Mesenchymal stem cell (in vitro differentiated cells and primary cell): ENCODE data around the gene PEMT.

Source experiments
- DNase-seq: peaks from one replicate; pipeline ENCODE4 v3.0.0-alpha.2; 2013
- H2AFZ ChIP-seq: one replicate; pipeline ENCODE4 v1.6.1; 2013; ENCODE audit warnings: low read depth, mild to moderate bottlenecking, control low read depth, inconsistent platforms, low read length, moderate library complexity
- H2AK5ac ChIP-seq: 2 replicates; pipeline ENCODE4 v1.6.1; 2013; ENCODE audit warnings: low read length, moderate library complexity, mild to moderate bottlenecking, inconsistent platforms; ENCODE audit not compliant: severe bottlenecking
- H2BK120ac ChIP-seq: one replicate; pipeline ENCODE4 v1.6.1; 2013; ENCODE audit warnings: low read depth, mild to moderate bottlenecking, inconsistent platforms, low read length, moderate library complexity
- H2BK12ac ChIP-seq, 2 experiments: one replicate each; pipeline ENCODE4 v1.6.1; 2013; ENCODE audit warnings: inconsistent platforms in 2 of 2, low read length in 2 of 2, mild to moderate bottlenecking in 2 of 2, moderate library complexity in 2 of 2, control low read depth in 1 of 2
- H2BK15ac ChIP-seq: one replicate; pipeline ENCODE4 v1.6.1; 2013; ENCODE audit warnings: mild to moderate bottlenecking, low read depth, inconsistent platforms; ENCODE audit not compliant: poor library complexity, severe bottlenecking
- H2BK5ac ChIP-seq: 2 replicates; pipeline ENCODE4 v1.6.1; 2013; ENCODE audit warnings: low read depth, mild to moderate bottlenecking, low read length, control low read depth, inconsistent platforms; ENCODE audit not compliant: poor library complexity, severe bottlenecking
- H3K14ac ChIP-seq, 2 experiments: one replicate each; pipeline ENCODE4 v1.6.1; 2013; ENCODE audit warnings: inconsistent platforms in 2 of 2, low read length in 2 of 2, control low read depth in 1 of 2, mild to moderate bottlenecking in 1 of 2, moderate library complexity in 1 of 2
- H3K18ac ChIP-seq, 2 experiments: one replicate each; pipeline ENCODE4 v1.6.1; 2013; ENCODE audit warnings: inconsistent platforms in 2 of 2, low read length in 2 of 2, control low read depth in 1 of 2, low read depth in 1 of 2, mild to moderate bottlenecking in 1 of 2
- H3K23ac ChIP-seq, 2 experiments: one replicate each; pipeline ENCODE4 v1.6.1; 2013; ENCODE audit warnings: inconsistent platforms in 2 of 2, low read length in 2 of 2, mild to moderate bottlenecking in 2 of 2, moderate library complexity in 2 of 2, control low read depth in 1 of 2
- H3K27ac ChIP-seq: 2 replicates; pipeline ENCODE4 v1.5.1; 2013; ENCODE audit warnings: mild to moderate bottlenecking, moderate library complexity, low read length, control low read depth, inconsistent platforms; ENCODE audit not compliant: poor library complexity, severe bottlenecking
- H3K27me3 ChIP-seq, 2 experiments: 2 replicates each; pipeline versions ENCODE4 v1.6.1 to v1.7.0; 2013; ENCODE audit warnings: low read length in 2 of 2, mild to moderate bottlenecking in 2 of 2, moderate library complexity in 2 of 2, control low read depth in 1 of 2, inconsistent platforms in 1 of 2; ENCODE audit not compliant: control insufficient read depth in 1 of 2, insufficient read depth in 1 of 2
- H3K36me3 ChIP-seq, 2 experiments: 2 replicates each; pipeline versions ENCODE4 v1.6.1 to v1.7.0; 2013; ENCODE audit warnings: low read length in 2 of 2, control low read depth in 1 of 2, inconsistent platforms in 1 of 2, low read depth in 1 of 2, mild to moderate bottlenecking in 1 of 2; ENCODE audit not compliant: insufficient read depth in 2 of 2, control insufficient read depth in 1 of 2
- H3K4ac ChIP-seq, 2 experiments: one replicate each; pipeline ENCODE4 v1.6.1; 2013; ENCODE audit warnings: inconsistent platforms in 2 of 2, low read length in 2 of 2, mild to moderate bottlenecking in 2 of 2, moderate library complexity in 2 of 2, control low read depth in 1 of 2, low read depth in 1 of 2
- H3K4me1 ChIP-seq: 2 replicates; pipeline ENCODE4 v1.6.1; 2013; ENCODE audit warnings: low read depth, low read length, control low read depth; ENCODE audit not compliant: control insufficient read depth, insufficient read depth
- H3K4me2 ChIP-seq: 2 replicates; pipeline ENCODE4 v1.6.1; 2013; ENCODE audit warnings: low read length, mild to moderate bottlenecking, inconsistent platforms; ENCODE audit not compliant: poor library complexity, severe bottlenecking
- H3K4me3 ChIP-seq, 2 experiments: 2 replicates each; pipeline versions ENCODE4 v1.5.1 to v1.7.0; 2013; ENCODE audit warnings: low read length in 2 of 2, mild to moderate bottlenecking in 2 of 2, control low read depth in 1 of 2, low read depth in 1 of 2; ENCODE audit not compliant: insufficient read depth in 1 of 2
- H3K79me1 ChIP-seq: replicated peaks from 2 replicates; pipeline ENCODE4 v1.6.1; 2013; ENCODE audit warnings: mild to moderate bottlenecking, control low read depth, low read length, inconsistent platforms; ENCODE audit not compliant: poor library complexity, severe bottlenecking
- H3K9ac ChIP-seq: 2 replicates; pipeline ENCODE4 v1.7.0; 2013; ENCODE audit warnings: mild to moderate bottlenecking, low read length, moderate library complexity
- H3K9me3 ChIP-seq: 2 replicates; pipeline ENCODE4 v1.7.0; 2013; ENCODE audit warnings: mild to moderate bottlenecking, low read length; ENCODE audit not compliant: control insufficient read depth
- H4K8ac ChIP-seq: one replicate; pipeline ENCODE4 v1.6.1; 2013; ENCODE audit warnings: inconsistent platforms, mild to moderate bottlenecking, low read length, moderate library complexity
- H4K91ac ChIP-seq: one replicate; pipeline ENCODE4 v1.6.1; 2013; ENCODE audit warnings: mild to moderate bottlenecking, low read length, inconsistent platforms
- WGBS: methylation state at CpG from one replicate; pipeline ENCODE4 v1.1.7; 2013; ENCODE audit warnings: mixed read lengths; 5-methylcytosine and 5-hydroxymethylcytosine counted together

PEMT gene

DNA sequence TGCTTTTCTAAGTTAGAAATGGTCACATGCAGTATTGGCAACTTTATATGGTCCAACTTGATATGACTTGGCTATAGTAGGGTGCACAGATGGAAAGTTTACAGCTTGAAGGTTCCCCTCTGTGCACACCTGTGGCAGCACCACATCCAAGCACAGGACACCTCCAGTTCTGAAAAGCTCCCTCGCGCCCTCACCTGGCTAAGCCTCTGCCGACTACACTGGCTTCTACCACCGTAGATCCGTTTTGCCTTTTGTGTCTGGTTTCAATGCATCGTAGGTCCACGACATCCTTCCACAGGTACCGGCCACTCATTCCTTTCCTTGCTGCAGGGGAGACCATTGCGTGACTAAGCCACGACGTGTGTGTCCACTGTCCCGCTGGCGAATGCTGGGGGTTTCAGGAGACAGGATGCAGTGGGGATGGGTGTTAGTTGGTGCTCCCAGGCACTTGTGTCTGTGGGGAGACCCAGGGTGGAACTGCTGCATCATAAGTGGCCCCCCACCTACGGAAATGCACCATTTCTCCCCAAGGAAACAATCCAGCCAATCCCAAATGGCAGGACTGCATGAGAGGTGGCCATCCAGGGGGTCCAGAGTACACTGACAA, 90.4 kb downstream of the PEMT start:
- Histone ChIP-seq H3K9me3 (no peaks in the 10 kb centered on the region), H3K4ac (no peak overlapping the region), H4K91ac (no peak overlapping the region), H2BK5ac (no peak overlapping the region), H3K27me3 (peaks cover 19 to 49% of the 10 kb centered on the region in 2 experiments), H3K23ac (no peak overlapping the region), H2AK5ac (no peak overlapping the region), H2BK120ac (no peak overlapping the region), H2BK12ac (no peak overlapping the region), H3K9ac (no peak overlapping the region), H3K27ac (no peak overlapping the region), H3K4me1 (peaks cover 4% of the 10 kb centered on the region), H2AFZ (no peak overlapping the region), H3K18ac (no peak overlapping the region), H3K4me2 (no peak overlapping the region), H3K79me1 (no peaks in the 10 kb centered on the region), H3K4me3 (no peak overlapping the region), H3K36me3 (peaks cover 0 to 2% of the 10 kb centered on the region in 2 experiments), H3K14ac (no peak overlapping the region), H4K8ac (no peak overlapping the region), H2BK15ac (no peak overlapping the region)
- WGBS, result 68% methylated on average over 14 of the region's 14 CpGs
- no peak for DNase-seq

DNA sequence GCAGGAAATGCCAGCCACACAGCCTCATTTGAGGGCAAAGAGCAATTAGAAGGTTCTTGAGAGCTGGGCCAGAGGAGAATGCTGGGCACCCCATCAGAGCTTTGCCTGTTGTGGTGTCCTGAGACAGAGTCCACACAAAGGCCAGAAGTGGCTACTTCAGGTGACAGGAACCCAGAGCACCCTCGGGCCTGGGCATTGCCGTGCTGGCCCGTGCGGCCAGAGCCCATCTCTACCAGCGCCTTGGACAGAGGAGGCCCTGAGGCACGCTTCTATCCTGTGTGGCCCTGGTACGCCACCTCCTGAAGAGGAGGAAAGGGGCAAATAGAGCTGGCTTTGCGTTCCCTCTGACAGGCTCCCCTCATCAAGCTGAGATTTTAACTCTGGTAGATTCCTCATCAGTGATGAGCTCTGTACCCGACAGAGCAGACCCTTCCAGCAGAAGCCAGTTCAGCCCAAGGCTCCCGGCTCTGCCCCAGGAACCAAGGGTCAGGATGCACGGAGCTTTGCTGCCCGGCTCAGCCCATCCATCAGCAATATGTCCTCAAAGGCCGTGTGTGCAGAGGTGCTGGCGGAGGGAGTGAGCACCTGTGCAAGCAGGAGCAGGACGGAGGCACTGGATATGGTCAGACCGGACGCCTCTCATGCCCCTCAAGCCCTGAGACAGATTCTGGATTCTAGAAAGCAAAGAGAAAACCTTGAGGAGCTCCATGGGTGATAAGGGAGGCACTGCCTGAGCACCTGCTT, 91.9 kb downstream of the PEMT start:
- no peak overlapping the region for H2BK15ac ChIP-seq
- no peak overlapping the region for H2BK5ac ChIP-seq
- H4K8ac ChIP-seq, result peak overlapping the region; percentile 24
- H2AFZ ChIP-seq, result no peak overlapping the region
- no peak overlapping the region for H2BK120ac ChIP-seq
- no peak overlapping the region for H3K4me2 ChIP-seq
- no peak overlapping the region for H3K4ac ChIP-seq
- H3K9ac ChIP-seq, result no peak overlapping the region
- no peak overlapping the region for H4K91ac ChIP-seq
- H3K27ac ChIP-seq, result no peak overlapping the region
- WGBS, result 84% methylated on average over 17 of the region's 17 CpGs
- H2BK12ac ChIP-seq, result no peak overlapping the region
- H3K4me1 ChIP-seq, result peaks cover 19% of the 10 kb centered on the region
- H3K27me3 ChIP-seq, result peaks cover 16 to 59% of the 10 kb centered on the region in 2 experiments
- H3K9me3 ChIP-seq, result no peaks in the 10 kb centered on the region
- no peaks in the 10 kb centered on the region for H3K36me3 ChIP-seq
- no peak overlapping the region for H3K18ac ChIP-seq
- no peak for DNase-seq
- no peak overlapping the region for H2AK5ac ChIP-seq
- H3K79me1 ChIP-seq, result no peaks in the 10 kb centered on the region
- no peak overlapping the region for H3K4me3 ChIP-seq
- no peak overlapping the region for H3K14ac ChIP-seq
- H3K23ac ChIP-seq, result no peak overlapping the region

DNA sequence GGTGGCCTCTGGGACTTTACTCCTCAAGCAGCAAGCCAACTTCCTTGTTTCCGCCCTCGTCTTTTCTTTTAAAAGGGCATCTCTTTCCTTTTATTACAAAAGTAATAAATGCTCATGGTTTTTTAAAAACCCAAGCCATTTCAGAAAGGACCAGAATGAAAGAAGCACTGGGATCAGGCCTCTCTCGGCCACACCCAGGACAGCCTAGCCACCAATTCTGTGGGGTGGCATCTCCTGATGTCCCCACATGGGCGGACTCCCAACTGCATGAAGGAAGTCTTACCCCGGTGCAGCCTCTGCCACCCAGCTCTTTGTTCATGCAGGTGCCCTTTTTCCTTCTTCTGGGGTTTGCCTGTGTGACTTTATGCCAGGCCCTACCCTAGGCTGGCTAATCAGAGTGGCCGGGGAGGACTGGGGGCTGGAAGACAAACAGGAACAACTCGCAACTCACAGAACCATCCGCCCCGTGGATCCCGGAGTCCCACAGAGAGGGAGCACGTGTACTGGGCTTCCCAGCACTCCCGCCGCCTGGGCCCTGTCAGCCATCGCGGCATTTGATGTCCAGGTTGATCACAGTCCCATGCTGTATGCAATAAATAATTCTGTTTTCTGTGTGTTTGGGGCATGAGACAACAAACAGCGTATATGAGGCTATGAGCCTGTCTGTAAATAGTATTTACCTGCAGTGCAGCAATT, 92.8 kb downstream of the PEMT start:
- Histone ChIP-seq H2BK15ac (no peak overlapping the region), H3K79me1 (no peaks in the 10 kb centered on the region), H3K27me3 (peaks cover 14 to 59% of the 10 kb centered on the region in 2 experiments), H3K36me3 (no peaks in the 10 kb centered on the region), H2BK12ac (no peak overlapping the region), H3K18ac (no peak overlapping the region), H3K9me3 (no peaks in the 10 kb centered on the region), H3K23ac (no peak overlapping the region), H4K8ac (no peak overlapping the region), H2AFZ (no peak overlapping the region), H3K4me3 (no peak overlapping the region), H2BK120ac (no peak overlapping the region), H3K14ac (no peak overlapping the region), H4K91ac (no peak overlapping the region), H3K4me2 (no peak overlapping the region), H3K4me1 (peaks cover 20% of the 10 kb centered on the region), H2BK5ac (no peak overlapping the region), H2AK5ac (no peak overlapping the region), H3K9ac (no peak overlapping the region), H3K4ac (no peak overlapping the region), H3K27ac (no peak overlapping the region)
- WGBS, result 88% methylated on average over 14 of the region's 16 CpGs
- no peak for DNase-seq

DNA sequence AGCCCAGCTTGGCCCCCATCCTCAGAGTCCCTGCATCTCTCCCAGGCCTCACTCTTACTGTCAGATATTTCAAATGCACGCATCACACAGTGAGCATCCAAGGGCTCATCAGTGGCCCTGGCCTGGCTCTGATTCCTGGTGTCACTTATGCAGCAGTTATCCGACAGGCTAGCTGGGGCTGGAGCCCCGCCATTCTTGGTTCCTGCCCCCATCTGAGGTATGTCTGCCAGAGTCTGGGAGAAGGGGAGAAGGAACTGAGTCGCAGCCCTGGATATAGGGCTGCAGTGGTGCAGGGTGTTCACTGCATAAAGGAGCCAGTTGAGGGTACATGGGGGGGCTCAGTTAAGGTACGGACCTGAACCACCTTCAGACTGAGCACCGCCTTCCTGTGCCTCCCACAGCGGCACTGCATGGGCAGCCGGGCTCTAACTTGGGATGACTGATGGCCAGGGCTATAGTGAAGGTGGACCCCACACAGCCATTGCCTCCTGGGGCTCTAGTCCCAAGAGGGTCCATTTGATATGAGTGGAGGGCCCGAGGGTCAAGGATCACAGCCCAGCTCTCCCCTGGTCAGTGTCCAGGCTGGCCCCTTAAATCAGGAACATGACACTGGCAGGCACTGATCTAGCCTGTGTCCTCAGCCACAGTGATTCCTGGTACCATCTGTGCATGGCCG, 93.5 kb downstream of the PEMT start:
- no peak for DNase-seq
- no peak overlapping the region for H2AK5ac ChIP-seq
- no peaks in the 10 kb centered on the region for H3K79me1 ChIP-seq
- no peak overlapping the region for H3K14ac ChIP-seq
- H3K23ac ChIP-seq, result no peak overlapping the region
- no peak overlapping the region for H3K27ac ChIP-seq
- no peak overlapping the region for H4K8ac ChIP-seq
- H3K36me3 ChIP-seq, result peaks cover under 1 to 2% of the 10 kb centered on the region in 2 experiments
- H2AFZ ChIP-seq, result no peak overlapping the region
- no peak overlapping the region for H2BK120ac ChIP-seq
- H2BK5ac ChIP-seq, result no peak overlapping the region
- no peak overlapping the region for H2BK12ac ChIP-seq
- no peak overlapping the region for H3K9ac ChIP-seq
- H4K91ac ChIP-seq, result no peak overlapping the region
- 93% methylated on average over 10 of the region's 10 CpGs for WGBS
- no peak overlapping the region for H2BK15ac ChIP-seq
- H3K27me3 ChIP-seq, result peaks cover 14 to 56% of the 10 kb centered on the region in 2 experiments
- H3K18ac ChIP-seq, result no peak overlapping the region
- peaks cover 20% of the 10 kb centered on the region for H3K4me1 ChIP-seq
- no peaks in the 10 kb centered on the region for H3K9me3 ChIP-seq
- H3K4ac ChIP-seq, result no peak overlapping the region
- H3K4me3 ChIP-seq, result no peak overlapping the region
- no peak overlapping the region for H3K4me2 ChIP-seq
